Dedifferentiated amniotic fluid mesenchymal stem cell (primary cell): Measurements from ENCODE around the gene PDXP.
"Not testable (repeated sequence)": the region's sequence is repeated elsewhere in the genome, so short reads cannot be mapped to it uniquely, and the experiment has no call there.

Experiments
- DNase-seq: peaks from one replicate; pipeline ENCODE4 v3.0.0-alpha.2; 2016; ENCODE audit errors: extremely low spot score

The PDXP gene

DNA sequence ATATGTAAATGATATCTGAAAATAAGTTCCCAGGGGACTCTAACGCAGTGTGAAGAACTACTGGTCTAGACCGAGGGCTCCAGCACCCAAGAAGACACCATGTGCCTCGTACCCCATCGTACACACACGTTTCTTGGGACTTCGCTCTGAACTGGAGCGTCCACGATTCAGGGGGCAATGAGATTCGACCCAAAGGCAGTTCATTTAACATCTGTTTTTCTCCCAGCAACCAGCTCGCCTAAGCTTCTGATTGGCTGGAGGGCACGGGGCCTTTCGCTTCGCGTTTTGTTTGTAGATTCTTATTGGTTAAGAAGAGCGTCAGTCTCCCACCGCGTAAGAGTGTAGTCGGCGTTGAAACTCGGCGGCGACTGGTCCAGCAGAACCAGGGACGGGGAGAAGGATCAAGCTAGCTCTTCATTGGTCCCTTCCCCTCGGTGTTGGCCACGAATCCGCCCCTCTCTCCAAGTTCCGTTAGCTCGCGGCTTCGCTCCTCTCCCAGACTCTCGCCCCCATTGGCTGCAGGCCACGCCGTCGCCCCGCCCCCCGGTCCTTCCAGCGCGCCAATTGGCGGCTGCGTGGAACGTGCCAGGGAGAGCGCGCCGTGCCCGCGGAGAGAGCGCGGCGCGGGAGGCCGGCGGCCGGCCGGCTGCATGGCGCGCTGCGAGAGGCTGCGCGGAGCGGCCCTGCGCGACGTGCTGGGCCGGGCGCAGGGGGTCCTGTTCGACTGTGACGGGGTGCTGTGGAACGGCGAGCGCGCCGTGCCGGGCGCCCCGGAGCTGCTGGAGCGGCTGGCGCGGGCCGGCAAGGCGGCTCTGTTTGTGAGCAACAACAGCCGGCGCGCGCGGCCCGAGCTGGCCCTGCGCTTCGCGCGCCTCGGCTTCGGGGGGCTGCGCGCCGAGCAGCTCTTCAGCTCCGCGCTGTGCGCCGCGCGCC, at the start of gene PDXP:
TSS of gene PDXP (plus strand) at position 591 of the 933 bp plus-strand sequence. CDS start at position 651, 60 bp downstream.
- peak; percentile 100 for DNase-seq

DNA sequence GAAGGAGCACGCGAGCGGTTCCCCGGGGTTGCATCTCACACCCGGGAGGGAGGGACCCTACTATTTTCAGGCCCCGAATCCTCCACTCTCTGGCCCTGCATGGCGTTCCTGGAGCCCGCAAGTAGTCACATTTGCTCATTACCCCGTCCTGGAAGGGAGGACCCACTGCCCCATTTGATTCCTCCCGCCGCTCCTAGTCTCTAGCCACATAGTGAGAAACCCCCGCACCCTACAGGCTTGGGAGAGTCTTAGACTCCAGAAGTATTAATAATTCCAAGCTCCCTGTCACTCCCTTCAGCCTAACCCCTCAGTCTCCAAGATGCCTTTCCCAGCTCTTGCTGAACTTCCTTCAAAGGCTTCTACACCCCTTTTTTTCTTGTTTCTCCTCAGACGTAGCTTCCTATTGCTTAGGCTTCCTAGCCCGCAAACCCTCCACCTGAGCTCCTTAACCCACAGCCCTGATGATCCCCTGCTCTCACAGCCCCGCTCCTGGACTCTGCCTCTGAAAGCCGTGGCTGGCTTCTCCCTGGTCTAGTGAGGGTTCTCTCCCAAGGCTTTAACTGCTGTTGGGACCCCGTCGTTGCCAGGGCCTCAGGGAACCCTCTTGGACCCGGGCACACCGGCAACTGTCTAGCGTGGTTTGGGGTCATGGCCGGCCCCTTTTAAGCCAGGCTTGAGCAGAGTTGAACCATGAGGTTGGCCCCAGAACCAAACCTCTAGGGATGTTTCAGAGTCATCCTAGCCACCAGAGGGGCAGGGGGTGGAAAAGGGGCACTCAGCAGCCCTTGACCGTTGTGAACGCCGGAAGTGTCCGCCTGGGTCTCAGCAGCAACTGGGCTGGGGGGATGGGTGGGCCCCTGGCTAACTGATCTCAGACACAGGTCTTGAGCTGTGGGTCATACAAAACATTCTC, 49.0 kb upstream of the PDXP start:
- DNase-seq = peak; percentile 28

DNA sequence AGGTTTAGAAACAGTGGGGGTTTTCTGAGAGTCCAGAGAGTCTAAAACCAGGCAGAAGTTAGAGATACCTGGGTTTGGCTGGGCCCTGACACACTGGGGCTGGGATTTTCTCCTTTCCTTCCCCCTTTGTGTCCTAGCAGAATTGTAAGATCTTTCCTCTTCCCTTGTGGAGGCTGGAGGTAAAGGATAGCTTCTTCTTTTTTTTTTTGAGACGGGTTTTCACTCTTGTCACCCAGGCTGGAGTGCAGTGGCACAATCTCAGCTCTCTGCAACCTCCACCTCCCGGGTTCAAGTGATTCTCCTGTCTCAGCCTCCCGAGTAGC, 48.4 kb upstream of the PDXP start:
- DNase-seq = not testable (repeated sequence)

- no peak for DNase-seq
Observed at GRCh38 chr22:37610480-37611129, 47.9 kb upstream of the PDXP start.

DNA sequence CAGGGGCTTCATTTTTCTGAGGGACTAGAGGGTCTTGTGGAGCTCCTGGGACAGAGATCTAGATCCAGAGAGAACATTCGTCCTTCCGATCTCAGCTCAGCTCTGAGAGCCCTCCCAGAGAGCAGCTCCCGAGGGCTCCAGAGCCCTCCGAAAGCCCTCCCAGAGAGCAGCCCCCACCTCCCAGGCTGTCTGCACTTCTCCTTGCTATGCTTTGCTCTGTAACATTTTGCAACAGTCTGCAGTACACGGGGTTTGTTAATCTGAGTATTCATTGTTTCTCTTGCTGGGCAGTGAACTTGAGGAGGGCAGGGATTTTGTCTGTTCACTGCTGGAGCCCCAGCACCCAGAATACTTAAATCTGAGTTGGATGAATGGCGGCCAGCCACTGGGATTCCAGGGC, 47.3 kb upstream of the PDXP start:
- DNase-seq = no peak

DNA sequence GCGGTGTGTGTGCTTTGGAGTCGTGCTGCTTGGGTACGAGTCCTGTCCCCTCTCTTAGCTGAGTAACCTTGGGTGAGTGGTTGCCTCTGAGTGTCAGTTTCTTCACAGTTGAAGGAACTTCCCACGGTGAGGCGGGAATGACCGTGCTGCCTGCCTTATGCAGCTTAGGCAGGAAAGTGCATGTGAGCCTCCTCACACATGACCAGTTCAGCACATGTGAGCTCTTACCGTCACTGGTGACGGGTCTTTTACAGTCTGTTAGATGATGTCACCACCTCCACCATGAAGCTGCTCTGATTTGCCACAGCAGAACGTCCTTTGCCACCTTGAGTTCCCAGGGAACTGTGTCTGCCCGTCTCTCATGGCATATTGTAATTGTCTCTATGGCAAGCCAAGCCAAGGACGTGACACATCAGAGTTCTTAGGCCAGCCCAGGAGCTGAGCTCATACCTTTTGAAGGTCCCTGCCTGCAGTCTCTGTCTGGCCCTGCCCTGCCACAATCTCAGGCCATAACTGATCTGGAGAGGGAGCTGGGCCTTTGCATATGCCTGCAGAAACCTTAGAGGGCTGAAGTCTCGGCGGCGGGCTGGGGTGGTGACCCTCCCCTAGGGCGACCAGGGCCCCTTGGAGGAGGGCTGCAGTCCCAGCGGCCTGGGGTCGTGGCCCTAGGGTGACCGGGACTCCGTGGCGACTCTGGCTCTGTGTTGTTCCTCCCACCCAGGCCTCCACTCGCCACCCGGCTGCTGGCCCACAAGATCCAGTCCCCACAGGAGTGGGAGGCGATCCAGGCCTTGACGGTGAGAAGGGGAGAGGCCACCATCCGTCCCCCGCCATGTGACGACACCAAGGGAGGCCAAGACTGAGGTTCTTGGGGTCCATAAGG, 42.1 kb upstream of the PDXP start:
- no peak for DNase-seq

DNA sequence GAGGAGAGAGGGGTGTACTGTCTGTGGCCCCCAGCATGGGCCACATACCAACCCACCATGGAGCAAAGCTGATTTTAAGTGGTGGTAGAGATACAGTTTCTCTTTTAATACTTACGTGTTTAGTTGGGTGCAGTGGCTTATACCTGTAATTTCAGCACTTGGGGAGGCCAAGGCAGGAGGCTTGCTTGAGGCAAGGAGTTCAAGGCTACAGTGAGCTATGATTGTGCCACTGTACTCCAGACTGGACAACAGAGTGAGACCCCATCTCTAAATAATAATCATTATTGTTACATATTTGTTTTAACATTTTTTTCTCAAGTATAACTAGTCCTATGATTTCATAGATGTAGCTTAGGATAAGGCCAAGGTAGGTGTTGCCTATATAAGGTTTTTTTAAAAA, 41.1 kb upstream of the PDXP start:
- DNase-seq = no peak

DNA sequence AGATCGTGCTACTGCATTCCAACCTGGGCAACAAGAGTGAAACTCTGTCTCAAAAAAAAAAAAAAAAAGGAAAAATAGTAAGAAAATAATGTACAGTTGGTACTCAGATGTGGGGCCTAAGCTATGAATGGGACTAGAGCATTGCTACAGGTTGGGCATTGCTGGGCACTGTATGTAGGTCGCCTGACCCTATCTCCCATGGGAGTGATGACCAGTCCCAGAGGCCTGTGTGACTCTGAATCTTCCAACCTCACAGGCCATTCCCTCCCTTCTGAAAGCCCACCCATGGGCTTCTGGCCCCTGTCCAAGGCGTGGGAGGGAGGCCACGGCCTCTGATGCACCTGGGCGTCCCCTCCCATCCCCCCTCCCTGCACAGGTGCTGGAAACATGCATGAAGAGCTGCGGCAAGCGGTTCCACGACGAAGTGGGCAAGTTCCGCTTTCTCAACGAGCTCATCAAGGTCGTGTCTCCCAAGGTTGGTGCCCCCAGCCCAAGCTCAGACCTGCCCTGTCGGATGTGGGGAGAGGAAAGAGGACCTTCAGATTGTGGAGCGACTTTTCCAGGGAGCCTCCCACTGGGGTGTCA, 40.4 kb upstream of the PDXP start:
- no peak for DNase-seq

- DNase-seq = no peak
Observed at GRCh38 chr22:37618674-37619073, 39.8 kb upstream of the PDXP start.

- no peak for DNase-seq
Observed at GRCh38 chr22:37619991-37620390, 38.5 kb upstream of the PDXP start.

- no peak for DNase-seq
Observed at GRCh38 chr22:37621352-37621860, 37.1 kb upstream of the PDXP start.

GRCh38 chr22:37623075-37624016, 35.2 kb upstream of the PDXP start:
- DNase-seq = peak; percentile 43

- DNase-seq = no peak
Observed at GRCh38 chr22:37624017-37624365, 34.5 kb upstream of the PDXP start.

- no peak for DNase-seq
Observed at GRCh38 chr22:37624876-37625275, 33.6 kb upstream of the PDXP start.

GRCh38 chr22:37625737-37626136, 32.8 kb upstream of the PDXP start:
- no peak for DNase-seq

DNA sequence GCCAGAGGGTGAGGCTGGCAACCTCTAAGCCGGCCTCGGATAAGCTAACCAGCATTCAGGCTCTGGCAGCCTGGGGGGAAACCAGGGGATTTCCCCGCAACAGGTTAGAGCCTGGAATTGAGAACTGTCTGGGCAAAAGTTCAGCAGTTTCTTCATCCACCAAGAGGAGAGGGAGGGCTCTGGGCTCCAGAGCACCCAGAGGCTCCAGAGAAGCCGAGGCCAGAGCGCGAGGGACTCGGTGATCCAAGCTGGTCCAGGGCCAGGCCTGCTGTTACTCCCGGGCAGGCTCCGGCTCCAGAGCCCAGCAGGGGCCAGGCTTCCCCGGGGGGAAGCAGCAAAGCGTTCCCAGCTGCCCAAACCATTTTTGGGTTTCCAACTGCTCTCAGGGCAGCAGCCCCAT, 32.4 kb upstream of the PDXP start:
- no peak for DNase-seq

GRCh38 chr22:37626556-37627075, 31.9 kb upstream of the PDXP start:
- DNase-seq = no peak

- DNase-seq = no peak
Observed at GRCh38 chr22:37627121-37627520, 31.4 kb upstream of the PDXP start.

- no peak for DNase-seq
Observed at GRCh38 chr22:37627545-37627944, 31.0 kb upstream of the PDXP start.
